Measurements from ENCODE around the gene MED29. TPM values are rescaled to one million over a fixed set of nuclear protein-coding genes. Genes with fewer than 3 reads are reported as not detected.

MED29 gene
- total and polyA plus RNA-seq, 2 of the 13 experiments (the other 11 are each of a cell fraction or from before 2014, with no cell fraction given), result 14.0 to 19.7 TPM

DNA sequence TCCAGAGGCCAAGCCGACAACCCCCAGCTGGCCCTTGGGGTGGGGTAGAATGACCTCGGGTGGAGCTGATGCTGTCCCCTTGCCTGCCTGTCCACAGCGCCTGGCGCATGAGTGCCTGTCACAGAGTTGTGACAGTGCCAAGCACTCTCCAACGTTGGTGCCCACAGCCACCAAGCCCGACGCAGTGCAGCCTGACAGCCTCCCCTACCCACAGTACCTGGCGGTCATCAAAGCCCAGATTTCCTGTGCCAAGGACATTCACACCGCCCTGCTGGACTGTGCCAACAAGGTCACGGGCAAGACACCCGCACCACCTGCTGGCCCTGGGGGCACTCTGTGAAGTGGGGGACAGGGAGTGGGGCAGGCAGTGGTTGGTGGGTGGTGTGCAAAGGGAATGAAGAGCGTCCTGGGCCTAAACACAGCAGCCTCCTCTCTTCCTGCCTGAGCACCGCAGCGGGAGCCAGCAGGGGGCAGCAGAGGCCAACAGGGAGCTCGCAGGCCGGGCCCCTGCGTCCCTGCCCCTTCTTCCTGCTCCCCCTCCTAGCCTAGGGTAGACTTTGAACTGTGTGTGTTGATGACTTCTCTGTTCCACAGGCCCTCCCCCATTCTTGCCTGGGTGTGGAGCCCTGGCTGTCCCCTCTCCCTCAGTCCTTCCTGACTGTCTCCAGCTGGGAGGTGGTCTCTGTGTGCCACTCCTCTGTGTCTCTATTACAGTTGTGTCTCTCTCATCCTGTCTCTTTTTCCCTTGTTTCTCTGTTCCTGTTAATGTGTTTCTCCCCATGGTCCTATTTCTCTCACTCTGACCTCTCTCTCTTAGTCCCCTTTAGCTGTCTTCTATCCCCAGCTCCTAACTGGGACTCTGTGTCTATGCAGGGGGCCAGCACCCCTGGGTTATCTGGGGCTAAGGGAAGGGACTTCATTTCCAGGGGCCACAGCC lies 6.5 kb downstream of the MED29 start (continued):
- TF ChIP-seq, protein P1, sequence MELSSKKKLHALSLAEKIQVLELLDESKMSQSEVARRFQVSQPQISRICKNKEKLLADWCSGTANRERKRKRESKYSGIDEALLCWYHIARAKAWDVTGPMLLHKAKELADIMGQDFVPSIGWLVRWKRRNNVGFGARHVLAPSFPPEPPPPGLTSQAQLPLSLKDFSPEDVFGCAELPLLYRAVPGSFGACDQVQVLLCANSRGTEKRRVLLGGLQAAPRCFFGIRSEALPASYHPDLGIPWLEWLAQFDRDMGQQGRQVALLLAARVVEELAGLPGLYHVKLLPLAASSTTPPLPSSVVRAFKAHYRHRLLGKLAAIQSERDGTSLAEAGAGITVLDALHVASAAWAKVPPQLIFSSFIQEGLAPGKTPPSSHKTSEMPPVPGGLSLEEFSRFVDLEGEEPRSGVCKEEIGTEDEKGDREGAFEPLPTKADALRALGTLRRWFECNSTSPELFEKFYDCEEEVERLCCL (CRISPR knock-in tag; IDR thresholded peaks at IDR 0.05; ENCODE audit: borderline replicate concordance), result no peak
- TF ChIP-seq ARID2 (CRISPR knock-in tag; IDR thresholded peaks at IDR 0.05; ENCODE audit: borderline replicate concordance) (no peak), MXD4 (CRISPR knock-in tag; IDR thresholded peaks at IDR 0.05) (no peak), ZNF878 (CRISPR knock-in tag; IDR thresholded peaks at IDR 0.05) (no peak), KAT7 (CRISPR knock-in tag; IDR thresholded peaks at IDR 0.05; ENCODE audit: borderline replicate concordance) (peak; percentile 75; the same call in 1 of the 2 replicates), TOE1 (CRISPR knock-in tag; IDR thresholded peaks at IDR 0.05) (no peak), ZNF747 (CRISPR knock-in tag; IDR thresholded peaks at IDR 0.05; ENCODE audit: borderline replicate concordance) (no peak; the same call in 1 of the 2 replicates), CREM (IDR thresholded peaks at IDR 0.05) (peak; percentile 62; the same call in 1 of the 2 replicates), CREM (CRISPR knock-in tag; IDR thresholded peaks at IDR 0.05) (no peak), RBM22 (optimal IDR thresholded peaks at IDR 0.05; ENCODE audit: low read length) (peak; percentile 35), AGO2 (optimal IDR thresholded peaks at IDR 0.05; ENCODE audit: low read depth, low read length) (peak; percentile 72), ZNF773 (CRISPR knock-in tag; IDR thresholded peaks at IDR 0.05; ENCODE audit: borderline replicate concordance) (no peak), MAFG (CRISPR knock-in tag; IDR thresholded peaks at IDR 0.05) (no peak), RBAK (CRISPR knock-in tag; IDR thresholded peaks at IDR 0.05) (0 out of 2 replicates have a peak, but pooled peaks have one; percentile 59), ZBTB21 (CRISPR knock-in tag; IDR thresholded peaks at IDR 0.05) (no peak), ZNF143 (CRISPR knock-in tag; IDR thresholded peaks at IDR 0.05) (no peak), ISX (CRISPR knock-in tag; conservative IDR thresholded peaks at IDR 0.05) (no peak), ZNF101 (CRISPR knock-in tag; IDR thresholded peaks at IDR 0.05; ENCODE audit: borderline replicate concordance, low read depth) (no peak), ATF7 (IDR thresholded peaks at IDR 0.05) (no peak), ATF7 (CRISPR knock-in tag; IDR thresholded peaks at IDR 0.05) (no peak), ADNP (CRISPR knock-in tag; IDR thresholded peaks at IDR 0.05) (no peak), ZNF7 (CRISPR knock-in tag; IDR thresholded peaks at IDR 0.05) (peak; percentile 74; the same call in 1 of the 2 replicates)
- TF ChIP-seq, protein P2, sequence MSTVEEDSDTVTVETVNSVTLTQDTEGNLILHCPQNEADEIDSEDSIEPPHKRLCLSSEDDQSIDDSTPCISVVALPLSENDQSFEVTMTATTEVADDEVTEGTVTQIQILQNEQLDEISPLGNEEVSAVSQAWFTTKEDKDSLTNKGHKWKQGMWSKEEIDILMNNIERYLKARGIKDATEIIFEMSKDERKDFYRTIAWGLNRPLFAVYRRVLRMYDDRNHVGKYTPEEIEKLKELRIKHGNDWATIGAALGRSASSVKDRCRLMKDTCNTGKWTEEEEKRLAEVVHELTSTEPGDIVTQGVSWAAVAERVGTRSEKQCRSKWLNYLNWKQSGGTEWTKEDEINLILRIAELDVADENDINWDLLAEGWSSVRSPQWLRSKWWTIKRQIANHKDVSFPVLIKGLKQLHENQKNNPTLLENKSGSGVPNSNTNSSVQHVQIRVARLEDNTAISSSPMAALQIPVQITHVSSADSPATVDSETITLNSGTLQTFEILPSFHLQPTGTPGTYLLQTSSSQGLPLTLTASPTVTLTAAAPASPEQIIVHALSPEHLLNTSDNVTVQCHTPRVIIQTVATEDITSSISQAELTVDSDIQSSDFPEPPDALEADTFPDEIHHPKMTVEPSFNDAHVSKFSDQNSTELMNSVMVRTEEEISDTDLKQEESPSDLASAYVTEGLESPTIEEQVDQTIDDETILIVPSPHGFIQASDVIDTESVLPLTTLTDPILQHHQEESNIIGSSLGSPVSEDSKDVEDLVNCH (CRISPR knock-in tag; IDR thresholded peaks at IDR 0.05), result no peak
- TF ChIP-seq, protein P3, sequence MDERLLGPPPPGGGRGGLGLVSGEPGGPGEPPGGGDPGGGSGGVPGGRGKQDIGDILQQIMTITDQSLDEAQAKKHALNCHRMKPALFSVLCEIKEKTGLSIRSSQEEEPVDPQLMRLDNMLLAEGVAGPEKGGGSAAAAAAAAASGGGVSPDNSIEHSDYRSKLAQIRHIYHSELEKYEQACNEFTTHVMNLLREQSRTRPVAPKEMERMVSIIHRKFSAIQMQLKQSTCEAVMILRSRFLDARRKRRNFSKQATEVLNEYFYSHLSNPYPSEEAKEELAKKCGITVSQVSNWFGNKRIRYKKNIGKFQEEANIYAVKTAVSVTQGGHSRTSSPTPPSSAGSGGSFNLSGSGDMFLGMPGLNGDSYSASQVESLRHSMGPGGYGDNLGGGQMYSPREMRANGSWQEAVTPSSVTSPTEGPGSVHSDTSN (CRISPR knock-in tag; IDR thresholded peaks at IDR 0.05), result no peak
- TF ChIP-seq, protein P4, sequence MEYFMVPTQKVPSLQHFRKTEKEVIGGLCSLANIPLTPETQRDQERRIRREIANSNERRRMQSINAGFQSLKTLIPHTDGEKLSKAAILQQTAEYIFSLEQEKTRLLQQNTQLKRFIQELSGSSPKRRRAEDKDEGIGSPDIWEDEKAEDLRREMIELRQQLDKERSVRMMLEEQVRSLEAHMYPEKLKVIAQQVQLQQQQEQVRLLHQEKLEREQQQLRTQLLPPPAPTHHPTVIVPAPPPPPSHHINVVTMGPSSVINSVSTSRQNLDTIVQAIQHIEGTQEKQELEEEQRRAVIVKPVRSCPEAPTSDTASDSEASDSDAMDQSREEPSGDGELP (IDR thresholded peaks at IDR 0.05; ENCODE audit: borderline replicate concordance, low read depth), result peak; percentile 78; the same call in 1 of the 2 replicates

All from HepG2 (cell line).